Measurements from ENCODE around the gene STAT2. TPM values are rescaled to one million over a fixed set of nuclear protein-coding genes. Genes with fewer than 3 reads are reported as not detected.

Gene STAT2
- 100 to 1,000 TPM; 712 to 885 TPM for total RNA-seq

GRCh38 chr12:56359851-56360767 lies at the start of gene STAT2:
Gene STAT2 (minus strand): TSS chr12:56360107. CDS start chr12:56356571, 3,536 bp downstream.

GRCh38 chr12:56362130-56363059 lies 2.5 kb upstream of the STAT2 start, which contains the start of gene APOF:
Gene APOF (minus strand): TSS chr12:56362857. CDS start chr12:56362745, 112 bp downstream.

GRCh38 chr12:56338308-56339157 lies 21.4 kb downstream of the STAT2 start, which contains the start of gene IL23A:
Gene IL23A (plus strand): TSS chr12:56338884. CDS start chr12:56339045, 161 bp downstream.

DNA sequence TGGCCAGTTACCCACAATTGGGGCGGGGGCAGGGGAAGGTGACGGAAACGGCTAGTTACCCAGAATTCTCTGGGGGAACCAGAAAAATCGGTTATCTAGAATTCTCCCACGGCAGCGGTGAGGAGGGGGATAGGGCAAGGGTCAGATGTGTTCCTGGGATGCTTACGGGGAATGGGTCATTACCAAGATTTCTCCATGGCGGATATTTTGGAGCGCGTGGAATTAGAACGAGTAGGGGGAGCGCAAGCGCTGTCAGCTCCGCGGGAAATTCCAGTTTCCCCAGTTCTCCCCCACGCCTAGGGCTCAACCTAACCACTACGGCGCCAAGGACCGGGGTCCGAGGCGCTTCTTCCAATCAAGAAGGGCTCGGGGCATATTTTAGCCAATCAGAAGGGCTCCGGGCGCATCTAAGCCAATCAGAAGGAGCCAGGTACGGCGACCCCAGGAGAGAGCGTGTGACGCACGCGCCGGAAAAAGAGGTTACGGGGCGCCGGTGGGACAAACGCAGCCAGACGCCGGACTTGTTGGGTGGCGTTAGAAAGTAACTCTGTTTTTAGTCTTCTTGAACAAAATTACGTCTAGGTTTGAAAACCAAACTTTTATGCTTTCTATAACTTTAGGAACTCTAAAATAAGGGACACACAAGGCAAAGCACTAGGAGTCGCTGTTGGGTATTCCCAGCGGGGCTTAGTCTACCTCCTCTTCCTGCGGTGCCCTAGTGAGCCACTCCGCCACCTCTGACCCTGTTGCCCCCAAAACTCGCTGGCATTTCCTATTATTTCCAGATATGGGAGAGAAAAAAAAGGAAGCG lies 26.0 kb downstream of the STAT2 start, which contains the start of gene PAN2:
Gene PAN2 (minus strand): TSS at position 322 of the 811 bp plus-strand sequence. CDS start 906 bp downstream, outside the sequence.

GRCh38 chr12:56315622-56316473 lies 44.1 kb downstream of the STAT2 start, which contains the start of gene CNPY2:
Gene CNPY2 (minus strand): TSS chr12:56315988. CDS start chr12:56315217, 771 bp downstream.

DNA sequence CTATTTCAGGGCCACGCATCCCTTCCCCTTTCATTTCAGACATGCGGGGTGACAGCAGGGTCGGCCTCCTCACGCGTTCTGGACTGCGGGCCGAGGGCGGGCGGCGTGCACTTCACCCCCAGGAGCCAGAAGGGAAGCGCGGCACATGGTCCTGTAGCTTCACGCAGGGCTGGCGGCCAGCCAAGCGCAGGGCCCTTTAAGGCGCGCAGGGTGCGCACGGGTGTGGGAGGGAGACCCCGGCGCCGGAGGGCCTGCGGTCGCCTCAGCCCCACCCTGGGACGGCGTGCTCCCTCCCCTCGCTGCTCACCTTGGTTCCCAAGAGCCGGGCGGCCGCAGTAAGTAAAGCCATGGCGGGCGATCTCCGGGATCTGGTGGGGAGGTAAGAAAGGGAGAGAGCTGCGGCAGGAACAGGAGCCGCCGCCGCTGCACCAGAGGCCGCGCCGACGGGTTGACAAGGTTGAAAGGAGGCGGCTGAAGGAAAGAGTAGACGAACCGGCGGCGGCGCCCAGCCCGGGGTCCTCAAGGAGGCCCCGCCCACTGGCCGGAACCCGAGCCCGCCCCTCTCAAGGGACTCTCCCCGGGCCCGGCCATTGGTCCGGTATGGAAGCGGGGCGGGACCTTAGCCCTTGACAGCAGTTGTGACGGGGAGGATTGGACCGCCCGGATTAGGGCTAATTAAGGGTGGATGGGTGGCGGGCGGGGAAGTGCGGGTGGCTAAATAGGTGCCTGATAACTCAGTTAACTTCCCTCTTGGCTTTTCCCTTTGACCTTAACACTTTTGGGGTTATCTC lies 59.9 kb downstream of the STAT2 start, which contains the start of gene CS:
Gene CS (minus strand): TSS at position 478 of the 791 bp plus-strand sequence. CDS start 129 bp downstream, at position 349.

Small RNAs within 50 kb of the gene (small RNA-seq; reads per million reads assigned to genes)
- gene RNU7-40P, result 0 to 0.04 reads per million in 2 donors

Other genes starting within 250 kb of the STAT2 start
- 1,000 to 10,000 TPM; 1,450 to 2,567 TPM for gene RPL41, start 243.5 kb downstream of the STAT2 start, total RNA-seq
- 1 to 10 TPM; 4.3 to 8.9 TPM for gene ZC3H10, start 241.8 kb downstream of the STAT2 start, total RNA-seq
- 100 to 1,000 TPM; 154 to 178 TPM for gene ESYT1, start 231.8 kb downstream of the STAT2 start, total RNA-seq
- 10 to 100 TPM; 35.1 to 37.0 TPM for gene MYL6B, start 207.5 kb downstream of the STAT2 start, total RNA-seq
- 100 to 1,000 TPM; 911 to 968 TPM for gene MYL6, start 201.7 kb downstream of the STAT2 start, total RNA-seq
- 10 to 100 TPM; 32.3 to 34.1 TPM for gene SMARCC2, start 170.6 kb downstream of the STAT2 start, total RNA-seq
- 10 to 100 TPM; 54.7 to 72.6 TPM for gene RNF41, start 138.2 kb downstream of the STAT2 start, total RNA-seq
- 10 to 100 TPM; 30.6 to 52.9 TPM for gene NABP2, start 135.8 kb downstream of the STAT2 start, total RNA-seq
- not detected for gene SLC39A5, start 130.1 kb downstream of the STAT2 start, total RNA-seq
- 10 to 100 TPM; 29.3 to 37.3 TPM for gene ANKRD52, start 101.7 kb downstream of the STAT2 start, total RNA-seq
- gene COQ10A, start 93.2 kb downstream of the STAT2 start, total RNA-seq, result 1 to 10 TPM; 6.0 to 9.3 TPM
- gene CS, start 59.8 kb downstream of the STAT2 start, total RNA-seq, result 100 to 1,000 TPM; 141 to 198 TPM
- 100 to 1,000 TPM; 172 to 220 TPM for gene CNPY2, start 44.1 kb downstream of the STAT2 start, total RNA-seq
- gene PAN2, start 26.1 kb downstream of the STAT2 start, total RNA-seq, result 10 to 100 TPM; 16.3 to 36.1 TPM
- under 1 TPM in 1 of 2 donors, not detected in 1; 0.33 TPM for gene IL23A, start 21.2 kb downstream of the STAT2 start, total RNA-seq
- not detected for gene APOF, start 2.8 kb upstream of the STAT2 start, total RNA-seq
- 10 to 100 TPM in 1 of 2 donors, 1 to 10 TPM in 1; 8.9 to 16.7 TPM for gene TIMELESS, start 89.3 kb upstream of the STAT2 start, total RNA-seq
- gene MIP, start 94.5 kb upstream of the STAT2 start, total RNA-seq, result not detected
- 1 to 10 TPM; 2.4 to 3.0 TPM for gene SPRYD4, start 108.5 kb upstream of the STAT2 start, total RNA-seq
- not detected for gene GLS2, start 128.1 kb upstream of the STAT2 start, total RNA-seq
- gene RBMS2, start 161.7 kb upstream of the STAT2 start, total RNA-seq, result 1 to 10 TPM; 8.3 to 9.0 TPM